NOMO-1 (cell line): ENCODE data around the gene EEF2KMT.

Experiments
- DNase-seq, 2 experiments: peaks; one replicate each; lab custom pipeline; 2025; ENCODE audit not compliant: unreplicated experiment in 2 of 2; lab: John Stamatoyannopoulos, UW

The EEF2KMT gene

GRCh38 chr16:5071681-5072333 is 25.8 kb downstream of the EEF2KMT start, which contains the start of gene ALG1:
Gene ALG1 (plus strand): TSS chr16:5071843. CDS start chr16:5071850, 7 bp downstream.
- DNase-seq = peak; percentile 74 to 86

GRCh38 chr16:5071341-5071680 is 26.3 kb downstream of the EEF2KMT start:
- no peak for DNase-seq

- DNase-seq = no peak
Measured at GRCh38 chr16:5070431-5071186, 27.0 kb downstream of the EEF2KMT start.

- DNase-seq = no peak
Measured at GRCh38 chr16:5069854-5070253, 27.7 kb downstream of the EEF2KMT start.

- no peak for DNase-seq
Measured at GRCh38 chr16:5069048-5069447, 28.5 kb downstream of the EEF2KMT start.

GRCh38 chr16:5066511-5066910 is 31.1 kb downstream of the EEF2KMT start:
- DNase-seq = peak; percentile 5 to 38

GRCh38 chr16:5065813-5066212 is 31.8 kb downstream of the EEF2KMT start, which contains the start of gene C16orf89:
Gene C16orf89 (minus strand): TSS chr16:5065956. CDS start chr16:5065908, 48 bp downstream.
- no peak for DNase-seq

GRCh38 chr16:5065326-5065725 is 32.3 kb downstream of the EEF2KMT start:
- DNase-seq = no peak

- DNase-seq = no peak
Measured at GRCh38 chr16:5064915-5065314, 32.7 kb downstream of the EEF2KMT start.

GRCh38 chr16:5062790-5063765 is 34.5 kb downstream of the EEF2KMT start:
- DNase-seq = no peak

GRCh38 chr16:5062051-5062450 is 35.5 kb downstream of the EEF2KMT start:
- DNase-seq = no peak

- no peak for DNase-seq
Measured at GRCh38 chr16:5060073-5060641, 37.4 kb downstream of the EEF2KMT start.

GRCh38 chr16:5059386-5060072 is 38.1 kb downstream of the EEF2KMT start:
- DNase-seq = no peak

- DNase-seq = no peak
Measured at GRCh38 chr16:5058476-5058875, 39.1 kb downstream of the EEF2KMT start.

- peak; percentile 19 to 42 for DNase-seq
Measured at GRCh38 chr16:5056352-5056751, 41.2 kb downstream of the EEF2KMT start.

- DNase-seq = no peak
Measured at GRCh38 chr16:5054876-5055865, 42.4 kb downstream of the EEF2KMT start.

GRCh38 chr16:5046914-5047313 is 50.7 kb downstream of the EEF2KMT start:
- no peak for DNase-seq

GRCh38 chr16:5045499-5046115 is 52.0 kb downstream of the EEF2KMT start:
- DNase-seq = no peak
